ENCODE results near the gene BAAT. TPM values are rescaled to one million over a fixed set of nuclear protein-coding genes. Genes with fewer than 3 reads are reported as not detected.
A peak's percentile ranks its signal among the peaks of the same experiment; 100 is the strongest.

Gene BAAT
- total and polyA plus RNA-seq, 2 of the 13 experiments (the other 11 are each of a cell fraction or from before 2014, with no cell fraction given), result 0.71 to 7.9 TPM

GRCh38 chr9:101359679-101360078 is 25.1 kb downstream of the BAAT start (continued):
- peak; percentile 34; the same call in 1 of the 2 replicates for TF ChIP-seq RXRB (CRISPR knock-in tag; IDR thresholded peaks at IDR 0.05; ENCODE audit: borderline replicate concordance)
- TF ChIP-seq ZSCAN29 (CRISPR knock-in tag; conservative IDR thresholded peaks at IDR 0.05), result 0 out of 2 replicates have a peak, but pooled peaks have one; percentile 53
- TF ChIP-seq ZMYM4 (CRISPR knock-in tag; IDR thresholded peaks at IDR 0.05), result 0 out of 2 replicates have a peak, but pooled peaks have one; percentile 25
- no peak for TF ChIP-seq ZNF547 (CRISPR knock-in tag; IDR thresholded peaks at IDR 0.05)
- no peak for TF ChIP-seq ZNF569 (CRISPR knock-in tag; IDR thresholded peaks at IDR 0.05; ENCODE audit: borderline replicate concordance)

GRCh38 chr9:101356619-101357018 is 28.2 kb downstream of the BAAT start:
- WGBS (ENCODE audit: low lambda C conversion rate), result 45% methylated on average over 1 of the region's 1 CpG
- Histone ChIP-seq H3K27me3 (ENCODE audit: control insufficient read depth in 1 of 2, insufficient read depth in 2 of 2, low read length in 2 of 2) (no peaks in the 10 kb centered on the region), H3K4me3 (replicated peaks in 1 of 3; ENCODE audit: insufficient read depth in 1 of 3, low read depth in 2 of 3, low read length in 3 of 3) (no peak overlapping the region), H2AFZ (ENCODE audit: low read length) (no peak overlapping the region), H3K36me3 (replicated peaks in 1 of 2; ENCODE audit: control insufficient read depth in 1 of 2, insufficient read depth in 2 of 2, low read length in 2 of 2) (no peaks in the 10 kb centered on the region), H3K27ac (ENCODE audit: extremely low read length, insufficient read depth, low read length) (no peak overlapping the region), H3K4me1 (ENCODE audit: insufficient read depth, low read length) (peaks cover 91% of the 10 kb centered on the region), H3K9me3 (ENCODE audit: low read length) (no peaks in the 10 kb centered on the region), H3K9ac (ENCODE audit: insufficient read depth, low read depth, low read length) (no peak overlapping the region), H3K4me2 (ENCODE audit: low read depth, low read length) (no peak overlapping the region), H3K79me2 (ENCODE audit: insufficient read depth, low read length) (no peaks in the 10 kb centered on the region), H4K20me1 (ENCODE audit: insufficient read depth, low read length) (no peaks in the 10 kb centered on the region)
- ChIA-PET CTCF (ENCODE audit: low intra/inter-chr PET ratio, low total read pairs) (no interaction called here), POLR2A (interaction anchor here (1.2 to 1.6 kb wide), 3 partner anchors 9 to 32 kb away, joined by 3 to 4 read pairs (median 3); no protein-coding TSS in a partner anchor)
- no peak for ATAC-seq
- intact Hi-C loops (cut with micrococcal nuclease; ENCODE audit: unreplicated experiment), result no loop called here
- FAIRE-seq, result no peak
- DNase-seq (ENCODE audit: low spot score), result no peak
- in situ Hi-C loops (cut with HindIII; ENCODE audit: extremely low pct_ligation_motif_present, low pct_unique_long_range_greater_than_20kb), result no loop called here
- no TSS peak for BruUV-seq (replicated peaks)
- TF ChIP-seq ZNF282 (IDR thresholded peaks at IDR 0.05; ENCODE audit: partially characterized antibody) (no peak), ZNF441 (CRISPR knock-in tag; IDR thresholded peaks at IDR 0.05; ENCODE audit: borderline replicate concordance) (no peak), NFYC (CRISPR knock-in tag; IDR thresholded peaks at IDR 0.05) (no peak), FOXP1 (IDR thresholded peaks at IDR 0.05) (no peak), FOXP1 (CRISPR knock-in tag; IDR thresholded peaks at IDR 0.05) (no peak), MAFF (IDR thresholded peaks at IDR 0.05; ENCODE audit: low read depth, low read length) (peak; percentile 68), ZNF879 (CRISPR knock-in tag; IDR thresholded peaks at IDR 0.05) (no peak), ZNF275 (CRISPR knock-in tag; IDR thresholded peaks at IDR 0.05; ENCODE audit: borderline replicate concordance) (no peak), KAT8 (CRISPR knock-in tag; IDR thresholded peaks at IDR 0.05) (no peak), ZBTB38 (CRISPR knock-in tag; IDR thresholded peaks at IDR 0.05) (peak; percentile 45; the same call in 1 of the 2 replicates), ATF4 (CRISPR knock-in tag; IDR thresholded peaks at IDR 0.05) (no peak), FOXK2 (IDR thresholded peaks at IDR 0.05) (no peak), TEAD2 (CRISPR knock-in tag; IDR thresholded peaks at IDR 0.05) (no peak), TEAD3 (CRISPR knock-in tag; optimal IDR thresholded peaks at IDR 0.05; ENCODE audit: borderline replicate concordance) (peak; percentile 40), REPIN1 (CRISPR knock-in tag; IDR thresholded peaks at IDR 0.05; ENCODE audit: borderline replicate concordance, low read depth) (no peak), SKI (IDR thresholded peaks at IDR 0.05; ENCODE audit: partially characterized antibody) (no peak)
- TF ChIP-seq, protein P1, sequence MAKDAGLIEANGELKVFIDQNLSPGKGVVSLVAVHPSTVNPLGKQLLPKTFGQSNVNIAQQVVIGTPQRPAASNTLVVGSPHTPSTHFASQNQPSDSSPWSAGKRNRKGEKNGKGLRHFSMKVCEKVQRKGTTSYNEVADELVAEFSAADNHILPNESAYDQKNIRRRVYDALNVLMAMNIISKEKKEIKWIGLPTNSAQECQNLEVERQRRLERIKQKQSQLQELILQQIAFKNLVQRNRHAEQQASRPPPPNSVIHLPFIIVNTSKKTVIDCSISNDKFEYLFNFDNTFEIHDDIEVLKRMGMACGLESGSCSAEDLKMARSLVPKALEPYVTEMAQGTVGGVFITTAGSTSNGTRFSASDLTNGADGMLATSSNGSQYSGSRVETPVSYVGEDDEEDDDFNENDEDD (CRISPR knock-in tag; IDR thresholded peaks at IDR 0.05; ENCODE audit: borderline replicate concordance), result no peak
- TF ChIP-seq, protein P2, sequence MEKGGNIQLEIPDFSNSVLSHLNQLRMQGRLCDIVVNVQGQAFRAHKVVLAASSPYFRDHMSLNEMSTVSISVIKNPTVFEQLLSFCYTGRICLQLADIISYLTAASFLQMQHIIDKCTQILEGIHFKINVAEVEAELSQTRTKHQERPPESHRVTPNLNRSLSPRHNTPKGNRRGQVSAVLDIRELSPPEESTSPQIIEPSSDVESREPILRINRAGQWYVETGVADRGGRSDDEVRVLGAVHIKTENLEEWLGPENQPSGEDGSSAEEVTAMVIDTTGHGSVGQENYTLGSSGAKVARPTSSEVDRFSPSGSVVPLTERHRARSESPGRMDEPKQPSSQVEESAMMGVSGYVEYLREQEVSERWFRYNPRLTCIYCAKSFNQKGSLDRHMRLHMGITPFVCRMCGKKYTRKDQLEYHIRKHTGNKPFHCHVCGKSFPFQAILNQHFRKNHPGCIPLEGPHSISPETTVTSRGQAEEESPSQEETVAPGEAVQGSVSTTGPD (CRISPR knock-in tag; IDR thresholded peaks at IDR 0.05), result no peak

Measured in HepG2 (cell line).